WERI-Rb-1 (cell line): Measurements from ENCODE around the gene NME3.
A peak's percentile ranks its signal among the peaks of the same experiment; 100 is the strongest.

Experiments
- DNase-seq: peaks from one replicate; pipeline ENCODE4 v3.0.0-alpha.2; 2020
- H3K27ac ChIP-seq: fragments of 250-450 bp; sonication (Bioruptor Pico); 2 replicates; pipeline ENCODE4 v1.5.1; 2020; ENCODE audit warnings: mild to moderate bottlenecking, moderate library complexity
- H3K27me3 ChIP-seq: fragments of 250-450 bp; sonication (Bioruptor Pico); 2 replicates; pipeline ENCODE4 v1.5.1; 2021; ENCODE audit warnings: mild to moderate bottlenecking, low read depth, moderate library complexity; ENCODE audit not compliant: insufficient read depth, severe bottlenecking
- H3K36me3 ChIP-seq: fragments of 250-450 bp; sonication (Bioruptor Pico); 2 replicates; pipeline ENCODE4 v1.5.1; 2020; ENCODE audit warnings: mild to moderate bottlenecking, moderate library complexity
- H3K4me3 ChIP-seq: 2 replicates; pipeline ENCODE4 v1.5.1; 2011; ENCODE audit warnings: low read depth, mild to moderate bottlenecking, control low read depth, low read length
- H3K9me3 ChIP-seq: fragments of 250-450 bp; sonication (Bioruptor Pico); 2 replicates; pipeline ENCODE4 v1.5.1; 2021; ENCODE audit warnings: mild to moderate bottlenecking, moderate library complexity; ENCODE audit not compliant: severe bottlenecking
- CTCF ChIP-seq: IDR thresholded peaks from 2 replicates; pipeline ENCODE4 v1.5.1; 2011; ENCODE audit warnings: low read depth, mild to moderate bottlenecking, control low read depth, inconsistent platforms, low read length

NME3 gene

GRCh38 chr16:1762196-1762878 is 9.0 kb downstream of the NME3 start:
- H3K4me3 ChIP-seq: peak overlapping the region; percentile 21
- peak overlapping the region; percentile 87 for H3K27ac ChIP-seq
- peak; percentile 78 for DNase-seq
- no peaks in the 10 kb centered on the region for H3K9me3 ChIP-seq
- TF ChIP-seq CTCF: 0 out of 2 replicates have a peak, but pooled peaks have one; percentile 22
- H3K27me3 ChIP-seq: no peaks in the 10 kb centered on the region
- H3K36me3 ChIP-seq: peaks cover 56% of the 10 kb centered on the region

GRCh38 chr16:1761751-1762150 is 9.6 kb downstream of the NME3 start:
- H3K36me3 ChIP-seq: peaks cover 53% of the 10 kb centered on the region
- no peak for TF ChIP-seq CTCF

GRCh38 chr16:1760911-1761310 is 10.4 kb downstream of the NME3 start:
- Histone ChIP-seq H3K9me3 (no peaks in the 10 kb centered on the region), H3K27ac (no peak overlapping the region), H3K36me3 (peaks cover 46% of the 10 kb centered on the region), H3K4me3 (no peak overlapping the region), H3K27me3 (no peaks in the 10 kb centered on the region)
- no peak for TF ChIP-seq CTCF
- no peak for DNase-seq

More at GRCh38 chr16:1761751-1762150, 9.6 kb downstream of the NME3 start:
- H3K27me3 ChIP-seq: no peaks in the 10 kb centered on the region
- DNase-seq: no peak
- no peaks in the 10 kb centered on the region for H3K9me3 ChIP-seq
- H3K4me3 ChIP-seq: no peak overlapping the region
- peak overlapping the region; percentile 87 for H3K27ac ChIP-seq

GRCh38 chr16:1759511-1759910 is 11.8 kb downstream of the NME3 start:
- DNase-seq: no peak
- H3K27ac ChIP-seq: no peak overlapping the region
- no peak overlapping the region for H3K4me3 ChIP-seq
- H3K9me3 ChIP-seq: no peaks in the 10 kb centered on the region
- no peak for TF ChIP-seq CTCF
- no peaks in the 10 kb centered on the region for H3K27me3 ChIP-seq
- peaks cover 37% of the 10 kb centered on the region for H3K36me3 ChIP-seq

GRCh38 chr16:1758923-1759322 is 12.4 kb downstream of the NME3 start:
- no peak for TF ChIP-seq CTCF
- Histone ChIP-seq H3K9me3 (no peaks in the 10 kb centered on the region), H3K4me3 (no peak overlapping the region), H3K27me3 (no peaks in the 10 kb centered on the region), H3K27ac (no peak overlapping the region), H3K36me3 (peaks cover 32% of the 10 kb centered on the region)
- no peak for DNase-seq
